Activated CD8-positive, alpha-beta memory T cell treated with anti-CD3 and anti-CD28 coated beads for 48 hours (primary cell): ENCODE measurements around the gene LRP1B.
"Not testable (repeated sequence)": the region's sequence is repeated elsewhere in the genome, so short reads cannot be mapped to it uniquely, and the experiment has no call there.

Experiments used
- DNase-seq, 3 experiments: peaks; one replicate each; pipeline ENCODE4 v3.0.0-alpha.2; 2020; ENCODE audit warnings: low read depth in 2 of 3, low spot score in 2 of 3

Gene LRP1B

DNA sequence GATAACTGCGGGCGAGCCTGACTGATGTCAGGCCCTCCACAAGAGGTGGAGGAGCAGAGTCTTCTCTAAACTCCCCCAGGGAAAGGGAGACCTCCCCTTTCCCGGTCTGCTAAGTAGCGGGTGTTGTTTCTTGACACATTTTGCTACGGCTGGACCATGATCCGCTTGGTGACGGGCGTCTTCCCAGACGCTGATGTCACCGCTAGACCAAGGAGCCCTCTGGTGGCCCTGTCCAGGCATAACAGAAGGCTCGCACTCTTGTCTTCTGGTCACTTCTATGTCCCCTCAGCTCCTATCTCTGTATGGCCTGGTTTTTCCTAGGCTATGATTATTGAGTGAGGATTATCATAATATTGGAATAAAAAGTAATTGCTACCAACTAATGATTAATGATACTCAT is 1166.5 kb downstream of the LRP1B start:
- not testable (repeated sequence) for DNase-seq

- DNase-seq: no peak
Observed at GRCh38 chr2:140949932-140950331, 1180.9 kb downstream of the LRP1B start.

DNA sequence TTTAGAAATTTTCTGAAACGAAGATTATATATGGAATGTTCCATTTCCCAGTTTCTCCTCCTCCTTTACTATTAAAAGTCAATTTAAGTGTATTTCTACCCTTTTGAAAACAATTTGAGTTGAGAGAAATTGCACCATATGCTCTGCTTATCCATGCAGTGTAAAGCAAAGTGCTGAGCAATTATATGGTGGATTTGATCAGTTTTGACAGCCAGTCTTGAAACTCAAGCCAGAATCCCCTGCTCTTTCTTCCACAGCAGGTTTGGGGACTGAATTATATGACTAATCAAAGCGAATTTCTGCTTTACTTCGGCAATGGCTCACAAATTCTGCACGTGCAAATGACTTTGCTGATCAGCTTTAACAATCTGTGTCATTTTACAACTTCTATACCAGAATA is 1183.6 kb downstream of the LRP1B start:
- no peak for DNase-seq

DNA sequence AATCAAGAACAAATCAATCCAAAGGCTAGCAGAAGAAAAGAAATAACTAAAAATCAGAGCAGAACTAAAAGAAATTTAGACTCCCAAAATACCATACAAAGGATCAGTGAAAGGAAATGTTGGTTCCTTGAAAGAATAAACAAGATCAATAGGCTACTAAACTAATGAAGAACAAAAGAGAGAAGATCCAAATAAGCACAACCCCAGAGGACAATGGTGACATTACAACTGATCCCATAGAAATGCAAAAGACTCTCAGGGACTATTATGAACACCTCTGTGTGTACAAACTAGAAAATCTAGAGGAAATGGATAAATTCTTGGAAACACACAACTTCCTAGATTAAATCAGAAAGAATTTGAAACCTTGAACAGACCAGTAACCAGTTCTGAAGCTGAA is 1186.9 kb downstream of the LRP1B start:
- DNase-seq: no peak

GRCh38 chr2:140942284-140942683 is 1188.5 kb downstream of the LRP1B start:
- no peak for DNase-seq

DNA sequence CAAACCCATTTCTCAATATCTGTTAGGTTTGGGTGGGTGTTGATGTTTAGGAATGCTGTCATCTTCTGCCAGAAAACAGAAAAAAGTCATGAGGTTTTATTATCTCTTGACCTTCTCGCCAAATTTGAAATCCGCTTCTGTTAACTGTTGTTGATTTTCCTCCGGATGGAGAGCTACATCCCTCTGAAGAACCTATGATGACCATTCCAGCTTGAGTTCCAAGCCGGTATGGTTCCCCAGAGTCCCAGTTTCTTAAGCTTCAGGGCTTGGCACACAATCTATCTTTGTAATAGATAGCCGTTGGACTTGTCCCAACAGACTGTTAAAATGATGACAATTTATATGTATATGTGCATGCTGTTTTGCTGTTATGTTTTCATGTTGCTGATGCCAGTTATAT is 1201.0 kb downstream of the LRP1B start:
- DNase-seq: no peak

- DNase-seq: no peak
Observed at GRCh38 chr2:140918426-140918825, 1212.4 kb downstream of the LRP1B start.

GRCh38 chr2:140916410-140916809 is 1214.4 kb downstream of the LRP1B start:
- DNase-seq: no peak

DNA sequence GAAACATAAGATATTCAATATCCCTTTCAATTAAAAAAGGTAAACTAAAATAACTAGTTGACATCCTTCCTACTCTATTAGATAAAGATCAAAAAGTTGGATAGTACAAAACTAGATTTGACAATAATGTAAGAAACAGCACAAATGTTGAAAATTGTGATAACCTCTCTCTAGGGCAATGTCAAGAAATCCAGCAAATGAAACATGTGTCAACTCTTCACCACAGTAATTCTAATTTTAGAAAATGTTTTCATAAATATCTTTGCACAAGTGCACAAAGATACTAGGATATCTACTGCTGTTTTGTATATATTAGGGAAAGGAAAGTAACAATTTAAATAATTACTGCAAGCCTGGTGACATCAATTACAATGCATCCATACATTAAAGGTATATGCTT is 1220.1 kb downstream of the LRP1B start:
- no peak for DNase-seq

DNA sequence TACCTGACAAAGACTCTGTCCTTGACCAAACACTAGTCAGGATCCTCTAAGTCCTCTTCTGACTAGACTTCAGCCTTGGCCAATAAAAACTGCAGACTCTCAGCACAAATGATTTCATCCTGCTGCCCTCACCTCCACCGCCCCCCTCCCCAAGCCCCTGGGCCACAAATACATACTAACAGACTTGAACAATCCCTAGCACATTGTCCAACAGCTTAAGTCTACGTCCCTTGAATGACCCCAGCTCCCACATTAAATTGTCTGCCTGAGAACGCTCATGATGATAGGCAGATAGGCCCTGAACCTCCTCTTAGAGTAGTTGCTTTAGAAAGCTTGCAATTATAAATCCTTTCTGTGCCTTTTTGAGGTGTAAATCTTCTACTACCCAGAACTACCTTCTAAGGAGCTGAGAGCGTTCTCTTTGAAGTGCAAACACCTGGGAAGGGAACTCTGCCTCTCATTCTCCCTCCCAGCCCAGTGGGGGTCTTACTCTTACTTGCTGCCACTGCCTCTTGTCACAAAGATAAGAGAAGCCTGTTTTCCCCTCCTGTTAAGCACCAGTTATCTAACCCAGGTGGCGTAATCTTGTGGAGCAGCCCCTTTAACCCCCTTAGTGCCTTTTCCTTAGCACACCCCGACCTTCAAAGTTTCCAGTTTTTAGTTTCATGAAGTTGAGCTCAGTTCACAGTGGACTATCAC is 1225.6 kb downstream of the LRP1B start:
- no peak for DNase-seq

GRCh38 chr2:140895378-140895777 is 1235.4 kb downstream of the LRP1B start:
- no peak for DNase-seq

- DNase-seq: no peak
Observed at GRCh38 chr2:140893685-140894084, 1237.1 kb downstream of the LRP1B start.

- DNase-seq: no peak
Observed at GRCh38 chr2:140892911-140893637, 1237.7 kb downstream of the LRP1B start.

DNA sequence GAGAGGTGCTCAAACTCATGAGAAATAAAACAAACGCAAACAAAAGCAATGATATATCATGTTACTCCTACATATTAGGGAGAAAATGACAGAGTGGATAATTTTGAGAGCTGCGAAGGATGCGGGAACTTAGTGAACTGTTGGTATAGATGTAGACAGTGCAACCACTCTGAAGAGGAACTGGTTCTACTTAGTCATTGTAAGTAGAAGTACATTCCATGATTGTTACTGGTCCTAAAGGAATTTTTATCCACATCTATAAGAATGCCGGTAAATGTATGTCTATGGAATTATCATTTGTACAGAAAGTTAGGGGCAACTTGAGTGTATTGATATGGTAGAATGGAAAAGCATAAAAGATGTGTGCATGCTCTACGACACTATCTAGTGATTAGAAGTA is 1238.4 kb downstream of the LRP1B start:
- no peak for DNase-seq

DNA sequence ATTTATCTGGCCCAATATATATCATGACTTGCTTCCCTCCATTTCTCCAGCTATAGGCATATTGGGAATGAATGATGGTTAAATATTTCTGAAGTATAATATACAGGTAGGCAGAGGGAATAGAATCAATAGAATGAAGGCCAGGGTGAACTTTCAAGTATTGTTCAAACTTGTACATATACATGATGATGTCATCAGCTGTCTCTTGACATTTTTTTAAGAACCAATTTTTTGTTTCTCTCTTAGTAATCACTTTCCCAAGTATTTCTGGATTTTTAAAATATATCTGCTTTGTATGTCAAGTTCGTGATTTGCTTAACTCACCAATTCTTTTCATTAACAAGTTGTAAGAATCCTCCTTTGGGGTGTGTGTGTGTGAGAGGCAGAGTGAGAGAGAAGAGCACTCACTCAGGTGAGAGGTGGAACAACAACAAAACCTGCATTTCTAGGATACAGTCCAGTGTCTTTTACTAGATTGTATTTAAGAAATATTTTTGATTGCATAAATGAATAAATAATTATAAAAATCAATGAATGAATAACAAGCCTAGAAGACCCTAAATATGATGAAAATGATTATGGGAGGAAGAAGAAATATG is 1239.1 kb downstream of the LRP1B start:
- no peak for DNase-seq

GRCh38 chr2:140882671-140883620 is 1247.9 kb downstream of the LRP1B start:
- no peak for DNase-seq

GRCh38 chr2:140880573-140880972 is 1250.2 kb downstream of the LRP1B start:
- no peak for DNase-seq

DNA sequence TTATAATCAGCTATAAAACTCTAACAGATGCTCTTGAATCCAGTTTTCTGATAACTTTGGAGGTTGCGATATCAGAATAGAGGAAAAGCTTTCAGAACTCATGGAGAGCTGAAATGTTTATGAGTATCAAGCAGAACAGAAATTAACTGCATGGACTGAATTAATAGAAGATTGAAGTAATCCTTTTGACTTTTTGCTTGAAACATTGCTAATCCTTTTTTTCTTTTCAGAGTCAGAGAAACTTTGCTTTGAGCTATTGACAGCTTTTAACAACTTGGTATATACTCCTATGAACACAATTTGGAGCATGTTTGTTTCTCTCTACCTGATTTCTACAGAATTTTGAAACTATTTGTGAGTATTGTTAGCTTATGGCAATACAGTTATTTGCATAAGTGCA is 1254.8 kb downstream of the LRP1B start:
- DNase-seq: no peak

DNA sequence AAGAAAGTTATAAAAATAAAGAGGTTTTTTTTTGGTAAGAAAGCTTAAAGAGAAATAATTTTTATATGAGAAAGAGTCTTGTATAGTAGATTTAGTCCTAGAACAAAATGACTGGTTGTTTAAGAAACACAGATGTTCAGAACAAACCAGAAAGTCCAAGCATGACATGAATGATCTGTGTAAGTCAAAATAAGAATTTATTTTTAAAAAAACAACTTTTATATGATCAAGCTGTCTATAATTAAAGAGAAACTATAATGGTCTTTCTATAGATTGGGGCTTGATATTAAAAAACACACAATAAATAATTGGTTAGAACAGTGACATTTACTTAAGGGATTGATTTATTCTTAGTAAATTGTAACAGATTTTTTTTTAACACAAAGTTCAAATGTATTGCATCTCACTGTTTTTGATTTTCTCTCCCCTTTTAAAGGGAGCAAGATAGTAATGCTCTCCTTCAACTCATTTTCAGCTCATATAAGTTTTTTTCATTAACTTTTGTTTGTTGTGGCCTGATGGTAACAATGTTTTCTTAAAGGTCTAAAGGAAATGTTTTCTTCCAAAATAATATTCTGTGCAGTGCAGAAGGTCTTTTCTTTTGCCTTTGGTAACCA is 1256.8 kb downstream of the LRP1B start:
- no peak for DNase-seq

- DNase-seq: no peak
Observed at GRCh38 chr2:140869925-140870324, 1260.9 kb downstream of the LRP1B start.

DNA sequence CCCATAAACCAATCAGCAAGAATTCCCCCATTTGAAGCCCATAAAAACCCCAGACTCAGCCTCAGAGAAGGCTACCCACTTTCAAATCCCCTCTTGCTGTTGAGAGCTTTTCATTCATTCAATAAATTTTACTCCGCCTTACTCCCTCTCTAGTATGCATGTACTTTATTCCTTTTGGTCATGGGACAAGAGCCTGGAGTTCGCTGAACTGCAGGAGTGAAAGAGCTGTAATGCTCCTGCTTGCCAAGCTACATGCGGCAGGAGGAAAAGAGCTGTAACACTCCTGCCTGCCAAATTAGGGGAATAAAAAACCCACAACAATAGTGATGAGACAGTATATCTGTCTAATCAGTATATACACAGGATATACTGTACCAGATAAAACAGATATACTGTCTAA is 1261.7 kb downstream of the LRP1B start:
- DNase-seq: no peak
